GM12878 (cell line): ENCODE data around the gene ANKRD55. TPM values are rescaled to one million over a fixed set of nuclear protein-coding genes. Genes with fewer than 3 reads are reported as not detected.

ENCODE experiments used
- ATAC-seq: fragments of 200-7000 bp; cut with Tn5 transposase; 3 replicates; pipeline ENCODE4 v1.9.1; 2020; ENCODE audit warnings: mild to moderate bottlenecking, moderate library complexity
- BruUV-seq: library from RNA; stranded (reverse); fragments of 400-500 nt; replicated peaks from 2 replicates; lab custom pipeline; 2021; lab: Mats Ljungman, UMichigan
- CTCF ChIA-PET: fragments of 300-600 bp; sonication (Branson Sonifier 250); formaldehyde crosslinking; extraction: SDS; loops from one replicate; lab custom pipeline; 2021; ENCODE audit warnings: inconsistent platforms; lab: Yijun Ruan, JAX
- POLR2A ChIA-PET: fragments of 350-600 bp; formaldehyde crosslinking; extraction: SDS; loops from one replicate; lab custom pipeline; 2021; ENCODE audit warnings: inconsistent platforms; lab: Charles Lee
- RAD21 ChIA-PET: fragments of 300-600 bp; sonication (Branson Sonifier 250); formaldehyde crosslinking; loops from one replicate; lab custom pipeline; 2023; ENCODE audit warnings: antibody characterized with exemption; ENCODE audit not compliant: unreplicated experiment; lab: Charles Lee
- SMC1A ChIA-PET: fragments of 300-600 bp; sonication (Branson Sonifier 250); formaldehyde crosslinking; loops from one replicate; lab custom pipeline; 2023; ENCODE audit not compliant: unreplicated experiment, uncharacterized antibody; lab: Charles Lee
- DNase-seq: peaks from one replicate; pipeline ENCODE4 v3.0.0-alpha.2; 2011; ENCODE audit warnings: low read depth, low spot score
- FAIRE-seq: peaks from 3 replicates; lab custom pipeline; 2011; peaks lifted over from hg19 to GRCh38; lab: Jason Lieb, UNC
- H2AFZ ChIP-seq: 2 replicates; pipeline ENCODE4 v1.6.0; 2011; ENCODE audit warnings: low read depth, low read length, control low read depth; ENCODE audit not compliant: control insufficient read depth
- H3K27ac ChIP-seq: 2 replicates; pipeline ENCODE4 v1.5.1; 2011; ENCODE audit warnings: control low read depth; ENCODE audit not compliant: control insufficient read depth, insufficient read depth
- H3K27me3 ChIP-seq, 2 experiments: replicated peaks in 1 of 2; 2 replicates each; pipeline versions ENCODE4 v1.6.0 to v1.6.1; 2011; ENCODE audit warnings: low read length in 1 of 2; ENCODE audit not compliant: control insufficient read depth in 2 of 2, insufficient read depth in 2 of 2
- H3K36me3 ChIP-seq, 2 experiments: 2 replicates each; pipeline ENCODE4 v1.5.1; 2011; ENCODE audit warnings: low read length in 1 of 2; ENCODE audit not compliant: control insufficient read depth in 2 of 2, insufficient read depth in 2 of 2
- H3K4me1 ChIP-seq: 2 replicates; pipeline ENCODE4 v1.6.1; 2011; ENCODE audit warnings: mild to moderate bottlenecking, low read length, moderate library complexity, mixed read lengths; ENCODE audit not compliant: control insufficient read depth, insufficient read depth
- H3K4me2 ChIP-seq: 2 replicates; pipeline ENCODE4 v1.6.0; 2011; ENCODE audit warnings: control low read depth; ENCODE audit not compliant: control insufficient read depth, insufficient read depth
- H3K4me3 ChIP-seq: fragments of 200-600 bp; sonication (generic); 2 replicates; pipeline ENCODE4 v1.5.1; 2016
- H3K79me2 ChIP-seq: 2 replicates; pipeline ENCODE4 v1.6.0; 2011; ENCODE audit warnings: low read length; ENCODE audit not compliant: control insufficient read depth, insufficient read depth
- H3K9ac ChIP-seq: 2 replicates; pipeline ENCODE4 v1.8.0; 2011; ENCODE audit warnings: low read length, control low read depth, mixed read lengths; ENCODE audit not compliant: control insufficient read depth, insufficient read depth
- H3K9me3 ChIP-seq: replicated peaks from 3 replicates; pipeline ENCODE4 v1.5.1; 2011; ENCODE audit warnings: mild to moderate bottlenecking, low read length; ENCODE audit not compliant: control insufficient read depth, insufficient read depth
- H4K20me1 ChIP-seq: 2 replicates; pipeline ENCODE4 v1.6.0; 2011; ENCODE audit not compliant: control insufficient read depth, insufficient read depth
- CBX5 ChIP-seq: sonication (generic); IDR thresholded peaks from 2 replicates; pipeline ENCODE4 v1.6.1; 2016; ENCODE audit warnings: low read depth, moderate library complexity, mild to moderate bottlenecking, inconsistent platforms
- IKZF1 ChIP-seq: fragments of 450-650 bp; conservative IDR thresholded peaks from 2 replicates; pipeline ENCODE4 v1.6.1; 2017; ENCODE audit warnings: antibody characterized with exemption, mild to moderate bottlenecking
- KLF5 ChIP-seq: fragments of 450-650 bp; IDR thresholded peaks from 2 replicates; pipeline ENCODE4 v1.6.1; 2014; ENCODE audit warnings: mild to moderate bottlenecking; ENCODE audit not compliant: partially characterized antibody
- RUNX3 ChIP-seq: IDR thresholded peaks from 2 replicates; pipeline ENCODE4 v1.6.1; 2012; ENCODE audit warnings: low read length, inconsistent platforms
- SMC3 ChIP-seq: IDR thresholded peaks from 2 replicates; pipeline ENCODE4 v1.6.1; 2011; ENCODE audit warnings: low read length, improper control_type of control experiment, borderline replicate concordance
- SREBF1 ChIP-seq: IDR thresholded peaks from 2 replicates; pipeline ENCODE4 v1.6.1; 2012; ENCODE audit warnings: mild to moderate bottlenecking, low read length
- ZNF207 ChIP-seq: fragments of 450-650 bp; IDR thresholded peaks from 2 replicates; pipeline ENCODE4 v1.6.1; 2014; ENCODE audit warnings: antibody characterized with exemption, mild to moderate bottlenecking, borderline replicate concordance
- WGBS: methylation state at CpG from one replicate; pipeline ENCODE4 v1.1.6; 2016; ENCODE audit warnings: low lambda C conversion rate; ENCODE audit not compliant: insufficient replicate concordance, insufficient coverage; ENCODE audit errors: missing lambda C conversion rate; 5-methylcytosine and 5-hydroxymethylcytosine counted together
- in situ Hi-C: fragments of 300-500 bp; cut with MboI; formaldehyde crosslinking; loops from 9 replicates; pipeline ENCODE4 v1.14.3; 2018; ENCODE audit warnings: mixed read lengths
- intact Hi-C: fragments of 100-400 bp; cut with micrococcal nuclease; formaldehyde crosslinking; loops from one replicate; pipeline ENCODE4 v1.14.2; 2022; ENCODE audit not compliant: unreplicated experiment
- polyA plus RNA-seq, 11 experiments: library from polyadenylated mRNA; depleted of rRNA in 4 of 11; unstranded in 6 of 11; stranded (reverse) in 5 of 11; fragments of >200 nt; fragmentation: Nextera tagmentation in 4 of 11; fragmentation: Illumina TruSeq in 1 of 11; extraction: Ambion mirVana in 4 of 11; extraction: Trizol in 1 of 11; gene quantifications; 1 replicate in 1 of 11; 2 replicates in 10 of 11; pipeline versions ENCODE4 v1.2.1 to v1.2.3, GENCODE V29; 2011 to 2016; ENCODE audit warnings: inconsistent platforms in 2 of 11, missing spikeins in 2 of 11, low read depth in 1 of 11
- total RNA-seq, 4 experiments: library from RNA; depleted of rRNA in 3 of 4; stranded (reverse); fragments of >200 nt in 3 of 4; fragmentation: Illumina TruSeq in 1 of 4; extraction: Trizol in 1 of 4; gene quantifications; 2 replicates each; pipeline versions ENCODE4 v1.2.1 to v1.2.3, GENCODE V29; 2013 to 2021
- TF ChIP-seq, protein P1 (sequence below): fragments of 450-650 bp; IDR thresholded peaks from 2 replicates; pipeline ENCODE4 v1.6.1; 2018; ENCODE audit warnings: mild to moderate bottlenecking, low read depth, moderate library complexity; ENCODE audit not compliant: partially characterized antibody
- TF ChIP-seq, protein P2 (sequence below): fragments of 450-650 bp; IDR thresholded peaks from 2 replicates; pipeline ENCODE4 v1.6.1; 2017; ENCODE audit warnings: borderline replicate concordance
- TF ChIP-seq, protein P3 (sequence below): fragments of 450-650 bp; IDR thresholded peaks from 2 replicates; pipeline ENCODE4 v1.6.1; 2017; ENCODE audit warnings: mild to moderate bottlenecking

ANKRD55 gene
- total and polyA plus RNA-seq, 10 of the 15 experiments (the other 5 are each of a cell fraction or from before 2014, with no cell fraction given) = 0.04 TPM; not detected in 9

DNA sequence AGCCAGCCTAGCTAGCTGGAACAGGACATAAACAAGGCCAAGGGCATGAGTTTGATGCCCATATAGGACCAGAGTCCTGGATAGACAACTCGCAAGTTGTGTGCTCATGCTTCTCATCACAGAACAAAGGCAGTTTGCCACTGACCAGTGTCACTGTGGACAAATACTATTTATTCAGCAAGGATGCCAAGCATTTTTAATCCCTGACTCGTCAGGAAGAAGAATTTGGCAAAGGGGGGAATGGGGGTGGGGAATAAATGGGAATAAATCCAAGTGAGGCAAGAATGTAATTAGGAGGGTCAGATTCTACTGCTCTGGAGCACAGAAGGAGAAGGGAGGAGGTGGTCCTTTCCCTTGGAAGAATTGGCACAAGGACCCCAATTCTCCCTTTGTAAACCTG lies 46.8 kb upstream of the ANKRD55 start:
- FAIRE-seq = no peak
- no peak overlapping the region for H3K4me3 ChIP-seq
- no peak overlapping the region for H3K27ac ChIP-seq
- 23% methylated on average over 2 of the region's 2 CpGs for WGBS
- DNase-seq = no peak
- POLR2A ChIA-PET = no interaction called here
- TF ChIP-seq IKZF1 (no peak), KLF5 (no peak), ZNF207 (no peak), CBX5 (no peak), RUNX3 (no peak), SMC3 (no peak), SREBF1 (no peak)
- TF ChIP-seq, protein P1, sequence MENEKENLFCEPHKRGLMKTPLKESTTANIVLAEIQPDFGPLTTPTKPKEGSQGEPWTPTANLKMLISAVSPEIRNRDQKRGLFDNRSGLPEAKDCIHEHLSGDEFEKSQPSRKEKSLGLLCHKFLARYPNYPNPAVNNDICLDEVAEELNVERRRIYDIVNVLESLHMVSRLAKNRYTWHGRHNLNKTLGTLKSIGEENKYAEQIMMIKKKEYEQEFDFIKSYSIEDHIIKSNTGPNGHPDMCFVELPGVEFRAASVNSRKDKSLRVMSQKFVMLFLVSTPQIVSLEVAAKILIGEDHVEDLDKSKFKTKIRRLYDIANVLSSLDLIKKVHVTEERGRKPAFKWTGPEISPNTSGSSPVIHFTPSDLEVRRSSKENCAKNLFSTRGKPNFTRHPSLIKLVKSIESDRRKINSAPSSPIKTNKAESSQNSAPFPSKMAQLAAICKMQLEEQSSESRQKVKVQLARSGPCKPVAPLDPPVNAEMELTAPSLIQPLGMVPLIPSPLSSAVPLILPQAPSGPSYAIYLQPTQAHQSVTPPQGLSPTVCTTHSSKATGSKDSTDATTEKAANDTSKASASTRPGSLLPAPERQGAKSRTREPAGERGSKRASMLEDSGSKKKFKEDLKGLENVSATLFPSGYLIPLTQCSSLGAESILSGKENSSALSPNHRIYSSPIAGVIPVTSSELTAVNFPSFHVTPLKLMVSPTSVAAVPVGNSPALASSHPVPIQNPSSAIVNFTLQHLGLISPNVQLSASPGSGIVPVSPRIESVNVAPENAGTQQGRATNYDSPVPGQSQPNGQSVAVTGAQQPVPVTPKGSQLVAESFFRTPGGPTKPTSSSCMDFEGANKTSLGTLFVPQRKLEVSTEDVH = no peak
- TF ChIP-seq, protein P2, sequence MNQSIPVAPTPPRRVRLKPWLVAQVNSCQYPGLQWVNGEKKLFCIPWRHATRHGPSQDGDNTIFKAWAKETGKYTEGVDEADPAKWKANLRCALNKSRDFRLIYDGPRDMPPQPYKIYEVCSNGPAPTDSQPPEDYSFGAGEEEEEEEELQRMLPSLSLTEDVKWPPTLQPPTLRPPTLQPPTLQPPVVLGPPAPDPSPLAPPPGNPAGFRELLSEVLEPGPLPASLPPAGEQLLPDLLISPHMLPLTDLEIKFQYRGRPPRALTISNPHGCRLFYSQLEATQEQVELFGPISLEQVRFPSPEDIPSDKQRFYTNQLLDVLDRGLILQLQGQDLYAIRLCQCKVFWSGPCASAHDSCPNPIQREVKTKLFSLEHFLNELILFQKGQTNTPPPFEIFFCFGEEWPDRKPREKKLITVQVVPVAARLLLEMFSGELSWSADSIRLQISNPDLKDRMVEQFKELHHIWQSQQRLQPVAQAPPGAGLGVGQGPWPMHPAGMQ = no peak
- TF ChIP-seq, protein P3, sequence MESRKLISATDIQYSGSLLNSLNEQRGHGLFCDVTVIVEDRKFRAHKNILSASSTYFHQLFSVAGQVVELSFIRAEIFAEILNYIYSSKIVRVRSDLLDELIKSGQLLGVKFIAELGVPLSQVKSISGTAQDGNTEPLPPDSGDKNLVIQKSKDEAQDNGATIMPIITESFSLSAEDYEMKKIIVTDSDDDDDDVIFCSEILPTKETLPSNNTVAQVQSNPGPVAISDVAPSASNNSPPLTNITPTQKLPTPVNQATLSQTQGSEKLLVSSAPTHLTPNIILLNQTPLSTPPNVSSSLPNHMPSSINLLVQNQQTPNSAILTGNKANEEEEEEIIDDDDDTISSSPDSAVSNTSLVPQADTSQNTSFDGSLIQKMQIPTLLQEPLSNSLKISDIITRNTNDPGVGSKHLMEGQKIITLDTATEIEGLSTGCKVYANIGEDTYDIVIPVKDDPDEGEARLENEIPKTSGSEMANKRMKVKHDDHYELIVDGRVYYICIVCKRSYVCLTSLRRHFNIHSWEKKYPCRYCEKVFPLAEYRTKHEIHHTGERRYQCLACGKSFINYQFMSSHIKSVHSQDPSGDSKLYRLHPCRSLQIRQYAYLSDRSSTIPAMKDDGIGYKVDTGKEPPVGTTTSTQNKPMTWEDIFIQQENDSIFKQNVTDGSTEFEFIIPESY = no peak
- no peaks in the 10 kb centered on the region; the same call in 1 of the 3 replicates for H3K9me3 ChIP-seq
- no peak overlapping the region for H3K9ac ChIP-seq
- no peak for ATAC-seq
- H3K27me3 ChIP-seq = 0 out of 4 replicates have a peak, but pooled peaks cover 0 to 2% of the 10 kb centered on the region in 2 experiments
- H3K4me2 ChIP-seq = no peak overlapping the region
- RAD21 ChIA-PET = interaction anchor here (0.6 to 2.0 kb wide), 3 partner anchors 10 to 1608 kb away, joined by 3 to 5 read pairs (median 3); no protein-coding TSS in a partner anchor
- H3K4me1 ChIP-seq = no peaks in the 10 kb centered on the region
- intact Hi-C loops (loop anchor here (10.0 kb wide), 2 partner anchors 405 to 445 kb away; no protein-coding TSS in a partner anchor), in situ Hi-C loops (loop anchor here (10.0 kb wide), 1 partner anchor 945 kb away; no protein-coding TSS in a partner anchor)
- no TSS peak for BruUV-seq
- no peak overlapping the region for H2AFZ ChIP-seq
- no peaks in the 10 kb centered on the region for H3K36me3 ChIP-seq
- CTCF ChIA-PET = interaction anchor here (1.2 kb wide), 1 partner anchor 9 kb away, joined by 5 read pairs; no protein-coding TSS in a partner anchor
- no peaks in the 10 kb centered on the region for H4K20me1 ChIP-seq
- H3K79me2 ChIP-seq = no peaks in the 10 kb centered on the region
- SMC1A ChIA-PET = no interaction called here
